SK-N-SH treated with all-trans-retinoic acid at 6 μM for 48 hours (cell line): ENCODE data around the gene TNPO1.

ENCODE experiments used
- ATAC-seq: fragments of 200-7000 bp; cut with Tn5 transposase; 3 replicates; pipeline ENCODE4 v1.9.1; 2020; ENCODE audit warnings: mild to moderate bottlenecking, moderate library complexity
- BACH2 ChIP-seq: fragments of 250-450 bp; sonication (Bioruptor Pico); IDR thresholded peaks from 2 replicates; pipeline ENCODE4 v1.9.0; 2021; ENCODE audit warnings: mild to moderate bottlenecking, borderline replicate concordance
- CREB5 ChIP-seq: fragments of 250-450 bp; sonication (Bioruptor Pico); IDR thresholded peaks from 2 replicates; pipeline ENCODE4 v1.5.1; 2020; ENCODE audit warnings: low read depth, mild to moderate bottlenecking, moderate library complexity
- CSDC2 ChIP-seq: fragments of 250-450 bp; sonication (Bioruptor Pico); IDR thresholded peaks from 2 replicates; pipeline ENCODE4 v1.5.0; 2020; ENCODE audit warnings: mild to moderate bottlenecking, moderate library complexity
- CSRNP3 ChIP-seq: fragments of 250-450 bp; sonication (Bioruptor Pico); IDR thresholded peaks from 2 replicates; pipeline ENCODE4 v1.5.1; 2021; ENCODE audit warnings: mild to moderate bottlenecking, moderate library complexity
- ESRRG ChIP-seq: fragments of 250-450 bp; sonication (Bioruptor Pico); IDR thresholded peaks from 2 replicates; pipeline ENCODE4 v1.6.1; 2021; ENCODE audit warnings: mild to moderate bottlenecking
- GLIS3 ChIP-seq: fragments of 250-450 bp; sonication (Bioruptor Pico); IDR thresholded peaks from 2 replicates; pipeline ENCODE4 v1.5.0; 2020; ENCODE audit warnings: mild to moderate bottlenecking, moderate library complexity
- OSR1 ChIP-seq: fragments of 250-450 bp; sonication (Bioruptor Pico); IDR thresholded peaks from 2 replicates; pipeline ENCODE4 v1.8.0; 2022; ENCODE audit warnings: moderate library complexity, mild to moderate bottlenecking, inconsistent platforms
- PPARA ChIP-seq: fragments of 250-450 bp; sonication (Bioruptor Pico); IDR thresholded peaks from 2 replicates; pipeline ENCODE4 v1.5.0; 2020; ENCODE audit warnings: mild to moderate bottlenecking, borderline replicate concordance
- RARB ChIP-seq: fragments of 250-450 bp; sonication (Bioruptor Pico); IDR thresholded peaks from 2 replicates; pipeline ENCODE4 v1.8.0; 2021; ENCODE audit warnings: mild to moderate bottlenecking, moderate library complexity
- SNAI2 ChIP-seq: fragments of 250-450 bp; sonication (Bioruptor Pico); IDR thresholded peaks from 2 replicates; pipeline ENCODE4 v1.5.0; 2020; ENCODE audit warnings: mild to moderate bottlenecking, moderate library complexity
- TCF4 ChIP-seq: fragments of 250-450 bp; sonication (Bioruptor Pico); IDR thresholded peaks from 2 replicates; pipeline ENCODE4 v1.8.0; 2021; ENCODE audit warnings: mild to moderate bottlenecking, moderate library complexity, borderline replicate concordance
- TOX ChIP-seq: fragments of 250-450 bp; sonication (Bioruptor Pico); IDR thresholded peaks from 2 replicates; pipeline ENCODE4 v1.8.0; 2021; ENCODE audit warnings: mild to moderate bottlenecking, moderate library complexity, borderline replicate concordance
- TSHZ2 ChIP-seq: fragments of 250-450 bp; sonication (Bioruptor Pico); IDR thresholded peaks from 2 replicates; pipeline ENCODE4 v1.5.0; 2020; ENCODE audit warnings: mild to moderate bottlenecking, moderate library complexity
- ZC3H10 ChIP-seq: fragments of 250-450 bp; sonication (Bioruptor Pico); IDR thresholded peaks from 2 replicates; pipeline ENCODE4 v1.5.1; 2021; ENCODE audit warnings: mild to moderate bottlenecking, moderate library complexity
- ZFP3 ChIP-seq: fragments of 250-450 bp; sonication (Bioruptor Pico); IDR thresholded peaks from 2 replicates; pipeline ENCODE4 v1.5.0; 2020; ENCODE audit warnings: mild to moderate bottlenecking, moderate library complexity
- ZFP30 ChIP-seq: fragments of 450-650 bp; formaldehyde crosslinking; IDR thresholded peaks from 2 replicates; pipeline ENCODE4 v1.5.0; 2022; ENCODE audit warnings: mild to moderate bottlenecking, moderate library complexity
- ZNF565 ChIP-seq: fragments of 450-650 bp; formaldehyde crosslinking; conservative IDR thresholded peaks from 2 replicates; pipeline ENCODE4 v1.5.0; 2020; ENCODE audit warnings: low read depth, mild to moderate bottlenecking, moderate library complexity
- ZNF70 ChIP-seq: fragments of 450-650 bp; formaldehyde crosslinking; IDR thresholded peaks from 2 replicates; pipeline ENCODE4 v1.5.0; 2020; ENCODE audit warnings: mild to moderate bottlenecking, moderate library complexity
- ZNF8 ChIP-seq: fragments of 450-650 bp; formaldehyde crosslinking; IDR thresholded peaks from 2 replicates; pipeline ENCODE4 v1.5.0; 2020; ENCODE audit warnings: mild to moderate bottlenecking, moderate library complexity
- TF ChIP-seq, protein P1 (sequence below): fragments of 250-450 bp; sonication (Bioruptor Pico); IDR thresholded peaks from 2 replicates; pipeline ENCODE4 v1.8.0; 2021; ENCODE audit warnings: low read depth, mild to moderate bottlenecking, moderate library complexity, borderline replicate concordance
- TF ChIP-seq, protein P2 (sequence below): fragments of 250-450 bp; sonication (Bioruptor Pico); IDR thresholded peaks from 2 replicates; pipeline ENCODE4 v1.8.0; 2020; ENCODE audit warnings: mild to moderate bottlenecking, moderate library complexity, borderline replicate concordance

The TNPO1 gene

DNA sequence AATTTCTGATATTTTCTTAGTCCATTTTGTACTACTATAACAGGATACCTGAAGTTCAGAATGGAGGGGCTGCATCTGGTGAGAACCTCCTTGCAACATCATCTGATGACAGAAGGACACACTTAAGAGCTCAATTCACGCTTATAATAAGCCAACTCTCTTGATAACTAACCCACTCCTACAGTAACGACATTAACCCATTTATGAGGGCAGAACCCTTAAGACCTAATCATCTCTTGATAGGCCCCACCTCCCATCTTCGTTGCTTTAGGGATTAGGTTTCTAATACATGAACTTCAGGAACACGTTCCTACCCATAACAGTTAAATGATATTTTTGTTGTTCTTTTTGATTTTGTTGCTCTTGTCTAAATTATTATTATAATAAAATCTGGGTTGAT, 69.4 kb downstream of the TNPO1 start:
- ATAC-seq = no peak
- TF ChIP-seq ZFP3 (CRISPR knock-in tag) = peak; percentile 63; the same call in 1 of the 2 replicates
- TF ChIP-seq, protein P1, sequence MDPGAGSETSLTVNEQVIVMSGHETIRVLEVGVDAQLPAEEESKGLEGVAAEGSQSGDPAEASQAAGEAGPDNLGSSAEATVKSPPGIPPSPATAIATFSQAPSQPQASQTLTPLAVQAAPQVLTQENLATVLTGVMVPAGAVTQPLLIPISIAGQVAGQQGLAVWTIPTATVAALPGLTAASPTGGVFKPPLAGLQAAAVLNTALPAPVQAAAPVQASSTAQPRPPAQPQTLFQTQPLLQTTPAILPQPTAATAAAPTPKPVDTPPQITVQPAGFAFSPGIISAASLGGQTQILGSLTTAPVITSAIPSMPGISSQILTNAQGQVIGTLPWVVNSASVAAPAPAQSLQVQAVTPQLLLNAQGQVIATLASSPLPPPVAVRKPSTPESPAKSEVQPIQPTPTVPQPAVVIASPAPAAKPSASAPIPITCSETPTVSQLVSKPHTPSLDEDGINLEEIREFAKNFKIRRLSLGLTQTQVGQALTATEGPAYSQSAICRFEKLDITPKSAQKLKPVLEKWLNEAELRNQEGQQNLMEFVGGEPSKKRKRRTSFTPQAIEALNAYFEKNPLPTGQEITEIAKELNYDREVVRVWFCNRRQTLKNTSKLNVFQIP (CRISPR knock-in tag) = no peak
- TF ChIP-seq GLIS3 (CRISPR knock-in tag) = no peak
- TF ChIP-seq TOX (CRISPR knock-in tag) = no peak
- TF ChIP-seq ZFP30 = no peak
- TF ChIP-seq BACH2 = no peak
- no peak for TF ChIP-seq CSDC2 (CRISPR knock-in tag)
- TF ChIP-seq TCF4 (CRISPR knock-in tag) = no peak
- no peak for TF ChIP-seq ZC3H10 (CRISPR knock-in tag)

- ATAC-seq = no peak
- TF ChIP-seq, protein P1 (CRISPR knock-in tag) = no peak
- TF ChIP-seq TSHZ2 = no peak
- TF ChIP-seq OSR1 (CRISPR knock-in tag) = no peak
- TF ChIP-seq ZFP30 = no peak
- TF ChIP-seq, protein P2, sequence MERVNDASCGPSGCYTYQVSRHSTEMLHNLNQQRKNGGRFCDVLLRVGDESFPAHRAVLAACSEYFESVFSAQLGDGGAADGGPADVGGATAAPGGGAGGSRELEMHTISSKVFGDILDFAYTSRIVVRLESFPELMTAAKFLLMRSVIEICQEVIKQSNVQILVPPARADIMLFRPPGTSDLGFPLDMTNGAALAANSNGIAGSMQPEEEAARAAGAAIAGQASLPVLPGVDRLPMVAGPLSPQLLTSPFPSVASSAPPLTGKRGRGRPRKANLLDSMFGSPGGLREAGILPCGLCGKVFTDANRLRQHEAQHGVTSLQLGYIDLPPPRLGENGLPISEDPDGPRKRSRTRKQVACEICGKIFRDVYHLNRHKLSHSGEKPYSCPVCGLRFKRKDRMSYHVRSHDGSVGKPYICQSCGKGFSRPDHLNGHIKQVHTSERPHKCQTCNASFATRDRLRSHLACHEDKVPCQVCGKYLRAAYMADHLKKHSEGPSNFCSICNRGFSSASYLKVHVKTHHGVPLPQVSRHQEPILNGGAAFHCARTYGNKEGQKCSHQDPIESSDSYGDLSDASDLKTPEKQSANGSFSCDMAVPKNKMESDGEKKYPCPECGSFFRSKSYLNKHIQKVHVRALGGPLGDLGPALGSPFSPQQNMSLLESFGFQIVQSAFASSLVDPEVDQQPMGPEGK (CRISPR knock-in tag) = no peak
- TF ChIP-seq ZNF70 (CRISPR knock-in tag) = no peak
- TF ChIP-seq TCF4 (CRISPR knock-in tag) = no peak
- no peak for TF ChIP-seq ESRRG
- no peak for TF ChIP-seq GLIS3 (CRISPR knock-in tag)
- no peak for TF ChIP-seq ZNF8 (CRISPR knock-in tag)
- no peak for TF ChIP-seq BACH2
- no peak for TF ChIP-seq ZFP3 (CRISPR knock-in tag)
- TF ChIP-seq CSRNP3 (CRISPR knock-in tag) = no peak
- no peak for TF ChIP-seq CSDC2 (CRISPR knock-in tag)
- no peak for TF ChIP-seq CREB5 (CRISPR knock-in tag)
- TF ChIP-seq TOX (CRISPR knock-in tag) = no peak
- no peak for TF ChIP-seq ZNF565
- TF ChIP-seq, all 23 proteins: peak for 0
Measured at GRCh38 chr5:72888595-72888994, 72.1 kb downstream of the TNPO1 start.

GRCh38 chr5:72889324-72889723, 72.9 kb downstream of the TNPO1 start:
- no peak for ATAC-seq
- TF ChIP-seq PPARA (no peak), CSDC2 (CRISPR knock-in tag) (no peak), RARB (no peak), SNAI2 (CRISPR knock-in tag) (no peak)
- TF ChIP-seq, protein P1 (CRISPR knock-in tag) = no peak
- TF ChIP-seq, all 23 proteins: peak for 0
